GM21515 (cell line): ENCODE data around the gene PEX13.
"Not testable (repeated sequence)": the region's sequence is repeated elsewhere in the genome, so short reads cannot be mapped to it uniquely, and the experiment has no call there.

ENCODE experiments used
- ATAC-seq: cut with Tn5 transposase; IDR thresholded peaks from one replicate; pipeline ENCODE4 v1.9.1; 2021; ENCODE audit not compliant: unreplicated experiment

PEX13 gene

GRCh38 chr2:61017556-61018317, at the start of gene PEX13, which contains the start of gene PUS10:
Gene PEX13 (plus strand): TSS chr2:61017720. CDS start chr2:61017760, 40 bp downstream.
Gene PUS10 (minus strand): TSS chr2:61018255. CDS start chr2:61011890, 6,365 bp downstream.
- ATAC-seq, result peak; percentile 81

- no peak for ATAC-seq
These were observed 44.4 kb upstream of the PEX13 start for GRCh38 chr2:60972889-60973656.

- ATAC-seq, result no peak
These were observed 43.8 kb upstream of the PEX13 start for GRCh38 chr2:60973705-60974104.

GRCh38 chr2:60974652-60975051, 42.9 kb upstream of the PEX13 start:
- ATAC-seq, result no peak

GRCh38 chr2:60976256-60976850, 41.2 kb upstream of the PEX13 start:
- ATAC-seq, result no peak

- ATAC-seq, result no peak
These were observed 40.5 kb upstream of the PEX13 start for GRCh38 chr2:60976875-60977561.

GRCh38 chr2:60977562-60977895, 40.0 kb upstream of the PEX13 start:
- ATAC-seq, result no peak

GRCh38 chr2:60979231-60979630, 38.3 kb upstream of the PEX13 start:
- no peak for ATAC-seq

GRCh38 chr2:60980071-60980815, 37.3 kb upstream of the PEX13 start:
- no peak for ATAC-seq

- not testable (repeated sequence) for ATAC-seq
These were observed 35.5 kb upstream of the PEX13 start for GRCh38 chr2:60982066-60982465.

- ATAC-seq, result peak; percentile 60
These were observed 32.8 kb upstream of the PEX13 start for GRCh38 chr2:60984720-60985119.

GRCh38 chr2:60987041-60987440, 30.5 kb upstream of the PEX13 start:
- no peak for ATAC-seq

- not testable (repeated sequence) for ATAC-seq
These were observed 29.9 kb upstream of the PEX13 start for GRCh38 chr2:60987656-60988055.

- no peak for ATAC-seq
These were observed 28.3 kb upstream of the PEX13 start for GRCh38 chr2:60989259-60989658.

GRCh38 chr2:60991644-60992043, 25.9 kb upstream of the PEX13 start:
- ATAC-seq, result no peak

- ATAC-seq, result peak; percentile 96
These were observed 24.5 kb upstream of the PEX13 start for GRCh38 chr2:60992985-60993392.

- ATAC-seq, result no peak
These were observed 23.4 kb upstream of the PEX13 start for GRCh38 chr2:60994131-60994530.

- ATAC-seq, result no peak
These were observed 18.6 kb upstream of the PEX13 start for GRCh38 chr2:60998628-60999545.

- no peak for ATAC-seq
These were observed 11.8 kb upstream of the PEX13 start for GRCh38 chr2:61005736-61006135.
